Liver (tissue), 9 donors: ENCODE data around the gene MICAL3. TPM values are rescaled to one million over a fixed set of nuclear protein-coding genes. Genes with fewer than 3 reads are reported as not detected.

ENCODE experiments used
- DNase-seq: peaks from one replicate; pipeline ENCODE4 v3.0.0-alpha.2; 2017; ENCODE audit warnings: low spot score
- H3K27ac ChIP-seq, 2 donors: one replicate each; pipeline ENCODE4 v1.7.0; 2013; ENCODE audit warnings: inconsistent platforms in 2 of 2, low read length in 2 of 2, control low read depth in 1 of 2, low read depth in 1 of 2, mild to moderate bottlenecking in 1 of 2
- H3K27me3 ChIP-seq, 4 donors: one replicate each; pipeline versions ENCODE4 v1.6.1 to v1.7.0; 2013; ENCODE audit warnings: low read length in 3 of 4, inconsistent platforms in 1 of 4, mild to moderate bottlenecking in 1 of 4, moderate library complexity in 1 of 4; ENCODE audit not compliant: control insufficient read depth in 4 of 4, insufficient read depth in 4 of 4
- H3K36me3 ChIP-seq, 4 donors: one replicate each; pipeline versions ENCODE4 v1.6.1 to v1.7.0; 2013; ENCODE audit warnings: low read length in 3 of 4, mild to moderate bottlenecking in 3 of 4, low read depth in 1 of 4, moderate library complexity in 1 of 4; ENCODE audit not compliant: control insufficient read depth in 4 of 4, insufficient read depth in 3 of 4
- H3K4me1 ChIP-seq, 4 donors: one replicate each; pipeline versions ENCODE4 v1.6.1 to v1.7.0; 2013; ENCODE audit warnings: low read length in 3 of 4, mild to moderate bottlenecking in 3 of 4, moderate library complexity in 1 of 4; ENCODE audit not compliant: control insufficient read depth in 4 of 4, insufficient read depth in 4 of 4
- H3K4me3 ChIP-seq, 3 donors: one replicate each; pipeline versions ENCODE4 v1.6.1 to v1.7.0; 2013; ENCODE audit warnings: low read length in 3 of 3, control low read depth in 1 of 3, low read depth in 1 of 3, mild to moderate bottlenecking in 1 of 3
- H3K9ac ChIP-seq, 2 donors: one replicate each; pipeline ENCODE4 v1.7.0; 2013; ENCODE audit warnings: low read length in 2 of 2, mild to moderate bottlenecking in 2 of 2, moderate library complexity in 2 of 2, control low read depth in 1 of 2, low read depth in 1 of 2
- H3K9me3 ChIP-seq, 4 donors: one replicate each; pipeline versions ENCODE4 v1.6.1 to v1.7.0; 2013; ENCODE audit warnings: low read length in 3 of 4; ENCODE audit not compliant: control insufficient read depth in 4 of 4
- ATF3 ChIP-seq: IDR thresholded peaks from 2 replicates; pipeline ENCODE4 v1.6.1; 2016; ENCODE audit warnings: antibody characterized with exemption
- CTCF ChIP-seq: fragments of 150-350 bp; IDR thresholded peaks from 2 replicates; pipeline ENCODE4 v1.5.1; 2017; ENCODE audit warnings: improper control_type of control experiment, low read depth, low read length; ENCODE audit not compliant: missing input control
- EGR1 ChIP-seq, 2 donors: IDR thresholded peaks; 2 replicates each; pipeline ENCODE4 v1.6.1; 2016 to 2018; ENCODE audit warnings: antibody characterized with exemption in 2 of 2, low read depth in 2 of 2
- FOXA1 ChIP-seq: IDR thresholded peaks from 2 replicates; pipeline ENCODE4 v1.6.1; 2016; ENCODE audit warnings: antibody characterized with exemption
- FOXA2 ChIP-seq: IDR thresholded peaks from 2 replicates; pipeline ENCODE4 v1.6.1; 2016; ENCODE audit warnings: antibody characterized with exemption
- GABPA ChIP-seq, 2 donors: IDR thresholded peaks in 1 of 2; conservative IDR thresholded peaks in 1 of 2; 2 replicates each; pipeline ENCODE4 v1.6.1; 2016; ENCODE audit warnings: antibody characterized with exemption in 2 of 2, mild to moderate bottlenecking in 1 of 2, moderate library complexity in 1 of 2
- HNF4A ChIP-seq, 2 donors: conservative IDR thresholded peaks; 2 replicates each; pipeline ENCODE4 v1.6.1; 2016; ENCODE audit warnings: antibody characterized with exemption in 2 of 2, mild to moderate bottlenecking in 2 of 2
- HNF4G ChIP-seq: IDR thresholded peaks from 2 replicates; pipeline ENCODE4 v1.6.1; 2016; ENCODE audit warnings: antibody characterized with exemption
- JUND ChIP-seq, 2 donors: IDR thresholded peaks; 2 replicates each; pipeline ENCODE4 v1.6.1; 2016; ENCODE audit warnings: antibody characterized with exemption in 2 of 2
- MAX ChIP-seq: IDR thresholded peaks from 2 replicates; pipeline ENCODE4 v1.6.1; 2016; ENCODE audit warnings: antibody characterized with exemption
- NR2F2 ChIP-seq: IDR thresholded peaks from 2 replicates; pipeline ENCODE4 v1.6.1; 2016; ENCODE audit warnings: antibody characterized with exemption
- RAD21 ChIP-seq, 2 donors: IDR thresholded peaks; 2 replicates each; pipeline ENCODE4 v1.6.1; 2016; ENCODE audit warnings: antibody characterized with exemption in 2 of 2, mild to moderate bottlenecking in 2 of 2
- REST ChIP-seq: IDR thresholded peaks from 2 replicates; pipeline ENCODE4 v1.6.1; 2016; ENCODE audit warnings: antibody characterized with exemption, mild to moderate bottlenecking
- RXRA ChIP-seq, 2 donors: IDR thresholded peaks; 2 replicates each; pipeline ENCODE4 v1.6.1; 2017 to 2018; ENCODE audit warnings: antibody characterized with exemption in 2 of 2, mild to moderate bottlenecking in 1 of 2
- SP1 ChIP-seq: IDR thresholded peaks from 2 replicates; pipeline ENCODE4 v1.6.1; 2018; ENCODE audit warnings: antibody characterized with exemption, mild to moderate bottlenecking
- TAF1 ChIP-seq: conservative IDR thresholded peaks from 2 replicates; pipeline ENCODE4 v1.6.1; 2016; ENCODE audit warnings: antibody characterized with exemption, mild to moderate bottlenecking
- YY1 ChIP-seq: IDR thresholded peaks from 2 replicates; pipeline ENCODE4 v1.6.1; 2016; ENCODE audit warnings: antibody characterized with exemption, mild to moderate bottlenecking
- ZBTB33 ChIP-seq: IDR thresholded peaks from 2 replicates; pipeline ENCODE4 v1.6.1; 2016; ENCODE audit warnings: antibody characterized with exemption
- whole genome bisulfite sequencing: extraction: QIAGEN DNeasy Blood & Tissue Kit; methylation state at CpG from one replicate; pipeline ENCODE4 v1.1.7; 2013; 5-methylcytosine and 5-hydroxymethylcytosine counted together
- polyA plus RNA-seq, 2 donors: library from polyadenylated mRNA; stranded (reverse) in 1 of 2; unstranded in 1 of 2; fragments of 200-250 nt in 1 of 2; fragments of >200 nt in 1 of 2; fragmentation: Nextera tagmentation in 1 of 2; extraction: Ambion mirVana in 1 of 2; gene quantifications; one replicate each; pipeline versions ENCODE4 v1.2.1 to v1.2.3, GENCODE V29; 2013 to 2015
- total RNA-seq, 2 donors: library from RNA; depleted of rRNA; stranded (reverse); fragments of >200 nt; gene quantifications; one replicate each; pipeline ENCODE4 v1.2.3, GENCODE V29; 2014
- donor health status: healthy.
- donor health status: healthy.
- donor health status: healthy.
- donor health status: healthy.
- donor health status: healthy.

The MICAL3 gene
- total and polyA plus RNA-seq, 4 donors = 6.4 to 38.4 (median 23.4) TPM

- Histone ChIP-seq H3K9me3 (no peaks in the 10 kb centered on the region), H3K4me3 (no peak overlapping the region), H3K4me1 (peaks cover 3 to 32% (median 19%) of the 10 kb centered on the region in 4 donors), H3K27me3 (no peaks in the 10 kb centered on the region), H3K36me3 (peaks cover 0 to 8% (median 5%) of the 10 kb centered on the region in 4 donors), H3K9ac (no peak overlapping the region), H3K27ac (no peak overlapping the region)
- WGBS = 79% methylated on average over 2 of the region's 2 CpGs
- no peak for DNase-seq
- TF ChIP-seq RXRA (IDR thresholded peaks at IDR 0.05) (no peak), MAX (no peak), FOXA1 (no peak), HNF4A (conservative IDR thresholded peaks at IDR 0.05) (no peak), FOXA2 (no peak), TAF1 (no peak), HNF4G (no peak), SP1 (no peak), ATF3 (no peak), RAD21 (IDR thresholded peaks at IDR 0.05) (no peak), NR2F2 (no peak), EGR1 (IDR thresholded peaks at IDR 0.05; ENCODE audit: low read depth in 2 of 2) (no peak), ZBTB33 (no peak), CTCF (no peak), YY1 (no peak), JUND (IDR thresholded peaks at IDR 0.05) (no peak), REST (no peak), GABPA (IDR thresholded peaks at IDR 0.05 in 1 of 2, conservative IDR thresholded peaks at IDR 0.05 in 1 of 2) (no peak)
Measured at GRCh38 chr22:17897426-17897825, 126.9 kb downstream of the MICAL3 start.
